GM10266 (cell line): ENCODE results near the gene HPS3.
"Not testable (repeated sequence)": the region's sequence is repeated elsewhere in the genome, so short reads cannot be mapped to it uniquely, and the experiment has no call there.

Source experiments
- DNase-seq: peaks from one replicate; pipeline ENCODE4 v3.0.0; 2012; ENCODE audit errors: extremely low spot score
- CTCF ChIP-seq: IDR thresholded peaks from 2 replicates; pipeline ENCODE4 v1.5.1; 2012; ENCODE audit warnings: mild to moderate bottlenecking, low read depth; ENCODE audit not compliant: control insufficient read depth, insufficient read depth; ENCODE audit errors: missing control alignments

Gene HPS3

GRCh38 chr3:149181182-149181581, 51.7 kb downstream of the HPS3 start:
- TF ChIP-seq CTCF, result no peak
- no peak for DNase-seq

GRCh38 chr3:149186219-149186618, 56.8 kb downstream of the HPS3 start:
- DNase-seq, result no peak
- TF ChIP-seq CTCF, result no peak

GRCh38 chr3:149186721-149187120, 57.3 kb downstream of the HPS3 start:
- TF ChIP-seq CTCF, result no peak
- DNase-seq, result no peak

GRCh38 chr3:149188494-149188893, 59.1 kb downstream of the HPS3 start:
- no peak for TF ChIP-seq CTCF
- no peak for DNase-seq

- no peak for TF ChIP-seq CTCF
- no peak for DNase-seq
Measured at GRCh38 chr3:149195221-149195620, 65.8 kb downstream of the HPS3 start.

- not testable (repeated sequence) for DNase-seq
Measured at GRCh38 chr3:149196805-149197592, 67.6 kb downstream of the HPS3 start.

GRCh38 chr3:149197669-149198068, 68.2 kb downstream of the HPS3 start:
- DNase-seq, result no peak
- no peak for TF ChIP-seq CTCF

GRCh38 chr3:149198611-149199010, 69.2 kb downstream of the HPS3 start:
- TF ChIP-seq CTCF, result no peak
- no peak for DNase-seq
